ENCODE results near the gene ST3GAL5.

The ST3GAL5 gene

GRCh38 chr2:85846411-85846810 lies 42.4 kb downstream of the ST3GAL5 start:
- TF ChIP-seq CTCF (conservative IDR thresholded peaks at IDR 0.05; ENCODE audit: low read length), result no peak
- no peak overlapping the region for H3K4me3 ChIP-seq (ENCODE audit: low read length)
- peak; percentile 53 for DNase-seq (ENCODE audit: low read depth)

GRCh38 chr2:85844486-85844885 lies 44.3 kb downstream of the ST3GAL5 start:
- no peak overlapping the region for H3K4me3 ChIP-seq (ENCODE audit: low read length)
- DNase-seq (ENCODE audit: low read depth), result no peak
- TF ChIP-seq CTCF (conservative IDR thresholded peaks at IDR 0.05; ENCODE audit: low read length), result no peak

GRCh38 chr2:85843543-85843942 lies 45.2 kb downstream of the ST3GAL5 start:
- H3K4me3 ChIP-seq (ENCODE audit: low read length), result no peak overlapping the region
- DNase-seq (ENCODE audit: low read depth), result no peak
- TF ChIP-seq CTCF (conservative IDR thresholded peaks at IDR 0.05; ENCODE audit: low read length), result peak; percentile 39

GRCh38 chr2:85840091-85840490 lies 48.7 kb downstream of the ST3GAL5 start:
- no peak for DNase-seq (ENCODE audit: low read depth)
- TF ChIP-seq CTCF (conservative IDR thresholded peaks at IDR 0.05; ENCODE audit: low read length), result no peak

GRCh38 chr2:85839461-85839860 lies 49.3 kb downstream of the ST3GAL5 start:
- no peak for DNase-seq (ENCODE audit: low read depth)
- no peak overlapping the region for H3K4me3 ChIP-seq (ENCODE audit: low read length)

More at GRCh38 chr2:85840091-85840490, 48.7 kb downstream of the ST3GAL5 start:
- no peak overlapping the region for H3K4me3 ChIP-seq (ENCODE audit: low read length)

GRCh38 chr2:85838641-85839040 lies 50.1 kb downstream of the ST3GAL5 start:
- no peak for TF ChIP-seq CTCF (conservative IDR thresholded peaks at IDR 0.05; ENCODE audit: low read length)
- no peak for DNase-seq (ENCODE audit: low read depth)
- H3K4me3 ChIP-seq (ENCODE audit: low read length), result no peak overlapping the region

More at GRCh38 chr2:85839461-85839860, 49.3 kb downstream of the ST3GAL5 start:
- no peak for TF ChIP-seq CTCF (conservative IDR thresholded peaks at IDR 0.05; ENCODE audit: low read length)

- H3K4me3 ChIP-seq (ENCODE audit: low read length), result no peak overlapping the region
- TF ChIP-seq CTCF (conservative IDR thresholded peaks at IDR 0.05; ENCODE audit: low read length), result no peak
- no peak for DNase-seq (ENCODE audit: low read depth)
These were observed 50.6 kb downstream of the ST3GAL5 start for GRCh38 chr2:85838181-85838580.

Measured in AG10803 (cell line).